Liver (tissue), 9 donors: ENCODE data around the gene KLKB1. TPM values are rescaled to one million over a fixed set of nuclear protein-coding genes. Genes with fewer than 3 reads are reported as not detected.

Experiments used
- DNase-seq: peaks from one replicate; pipeline ENCODE4 v3.0.0-alpha.2; 2017; ENCODE audit warnings: low spot score
- H3K27ac ChIP-seq, 2 donors: one replicate each; pipeline ENCODE4 v1.7.0; 2013; ENCODE audit warnings: inconsistent platforms in 2 of 2, low read length in 2 of 2, control low read depth in 1 of 2, low read depth in 1 of 2, mild to moderate bottlenecking in 1 of 2
- H3K27me3 ChIP-seq, 4 donors: one replicate each; pipeline versions ENCODE4 v1.6.1 to v1.7.0; 2013; ENCODE audit warnings: low read length in 3 of 4, inconsistent platforms in 1 of 4, mild to moderate bottlenecking in 1 of 4, moderate library complexity in 1 of 4; ENCODE audit not compliant: control insufficient read depth in 4 of 4, insufficient read depth in 4 of 4
- H3K36me3 ChIP-seq, 4 donors: one replicate each; pipeline versions ENCODE4 v1.6.1 to v1.7.0; 2013; ENCODE audit warnings: low read length in 3 of 4, mild to moderate bottlenecking in 3 of 4, low read depth in 1 of 4, moderate library complexity in 1 of 4; ENCODE audit not compliant: control insufficient read depth in 4 of 4, insufficient read depth in 3 of 4
- H3K4me1 ChIP-seq, 4 donors: one replicate each; pipeline versions ENCODE4 v1.6.1 to v1.7.0; 2013; ENCODE audit warnings: low read length in 3 of 4, mild to moderate bottlenecking in 3 of 4, moderate library complexity in 1 of 4; ENCODE audit not compliant: control insufficient read depth in 4 of 4, insufficient read depth in 4 of 4
- H3K4me3 ChIP-seq, 3 donors: one replicate each; pipeline versions ENCODE4 v1.6.1 to v1.7.0; 2013; ENCODE audit warnings: low read length in 3 of 3, control low read depth in 1 of 3, low read depth in 1 of 3, mild to moderate bottlenecking in 1 of 3
- H3K9ac ChIP-seq, 2 donors: one replicate each; pipeline ENCODE4 v1.7.0; 2013; ENCODE audit warnings: low read length in 2 of 2, mild to moderate bottlenecking in 2 of 2, moderate library complexity in 2 of 2, control low read depth in 1 of 2, low read depth in 1 of 2
- H3K9me3 ChIP-seq, 4 donors: one replicate each; pipeline versions ENCODE4 v1.6.1 to v1.7.0; 2013; ENCODE audit warnings: low read length in 3 of 4; ENCODE audit not compliant: control insufficient read depth in 4 of 4
- ATF3 ChIP-seq: IDR thresholded peaks from 2 replicates; pipeline ENCODE4 v1.6.1; 2016; ENCODE audit warnings: antibody characterized with exemption
- CTCF ChIP-seq: fragments of 150-350 bp; IDR thresholded peaks from 2 replicates; pipeline ENCODE4 v1.5.1; 2017; ENCODE audit warnings: improper control_type of control experiment, low read depth, low read length; ENCODE audit not compliant: missing input control
- EGR1 ChIP-seq, 2 donors: IDR thresholded peaks; 2 replicates each; pipeline ENCODE4 v1.6.1; 2016 to 2018; ENCODE audit warnings: antibody characterized with exemption in 2 of 2, low read depth in 2 of 2
- FOXA1 ChIP-seq: IDR thresholded peaks from 2 replicates; pipeline ENCODE4 v1.6.1; 2016; ENCODE audit warnings: antibody characterized with exemption
- FOXA2 ChIP-seq: IDR thresholded peaks from 2 replicates; pipeline ENCODE4 v1.6.1; 2016; ENCODE audit warnings: antibody characterized with exemption
- GABPA ChIP-seq, 2 donors: IDR thresholded peaks in 1 of 2; conservative IDR thresholded peaks in 1 of 2; 2 replicates each; pipeline ENCODE4 v1.6.1; 2016; ENCODE audit warnings: antibody characterized with exemption in 2 of 2, mild to moderate bottlenecking in 1 of 2, moderate library complexity in 1 of 2
- HNF4A ChIP-seq, 2 donors: conservative IDR thresholded peaks; 2 replicates each; pipeline ENCODE4 v1.6.1; 2016; ENCODE audit warnings: antibody characterized with exemption in 2 of 2, mild to moderate bottlenecking in 2 of 2
- HNF4G ChIP-seq: IDR thresholded peaks from 2 replicates; pipeline ENCODE4 v1.6.1; 2016; ENCODE audit warnings: antibody characterized with exemption
- JUND ChIP-seq, 2 donors: IDR thresholded peaks; 2 replicates each; pipeline ENCODE4 v1.6.1; 2016; ENCODE audit warnings: antibody characterized with exemption in 2 of 2
- MAX ChIP-seq: IDR thresholded peaks from 2 replicates; pipeline ENCODE4 v1.6.1; 2016; ENCODE audit warnings: antibody characterized with exemption
- NR2F2 ChIP-seq: IDR thresholded peaks from 2 replicates; pipeline ENCODE4 v1.6.1; 2016; ENCODE audit warnings: antibody characterized with exemption
- RAD21 ChIP-seq, 2 donors: IDR thresholded peaks; 2 replicates each; pipeline ENCODE4 v1.6.1; 2016; ENCODE audit warnings: antibody characterized with exemption in 2 of 2, mild to moderate bottlenecking in 2 of 2
- REST ChIP-seq: IDR thresholded peaks from 2 replicates; pipeline ENCODE4 v1.6.1; 2016; ENCODE audit warnings: antibody characterized with exemption, mild to moderate bottlenecking
- RXRA ChIP-seq, 2 donors: IDR thresholded peaks; 2 replicates each; pipeline ENCODE4 v1.6.1; 2017 to 2018; ENCODE audit warnings: antibody characterized with exemption in 2 of 2, mild to moderate bottlenecking in 1 of 2
- SP1 ChIP-seq: IDR thresholded peaks from 2 replicates; pipeline ENCODE4 v1.6.1; 2018; ENCODE audit warnings: antibody characterized with exemption, mild to moderate bottlenecking
- TAF1 ChIP-seq: conservative IDR thresholded peaks from 2 replicates; pipeline ENCODE4 v1.6.1; 2016; ENCODE audit warnings: antibody characterized with exemption, mild to moderate bottlenecking
- YY1 ChIP-seq: IDR thresholded peaks from 2 replicates; pipeline ENCODE4 v1.6.1; 2016; ENCODE audit warnings: antibody characterized with exemption, mild to moderate bottlenecking
- ZBTB33 ChIP-seq: IDR thresholded peaks from 2 replicates; pipeline ENCODE4 v1.6.1; 2016; ENCODE audit warnings: antibody characterized with exemption
- WGBS: extraction: QIAGEN DNeasy Blood & Tissue Kit; methylation state at CpG from one replicate; pipeline ENCODE4 v1.1.7; 2013; 5-methylcytosine and 5-hydroxymethylcytosine counted together
- polyA plus RNA-seq, 2 donors: library from polyadenylated mRNA; stranded (reverse) in 1 of 2; unstranded in 1 of 2; fragments of 200-250 nt in 1 of 2; fragments of >200 nt in 1 of 2; fragmentation: Nextera tagmentation in 1 of 2; extraction: Ambion mirVana in 1 of 2; gene quantifications; one replicate each; pipeline versions ENCODE4 v1.2.1 to v1.2.3, GENCODE V29; 2013 to 2015
- total RNA-seq, 2 donors: library from RNA; depleted of rRNA; stranded (reverse); fragments of >200 nt; gene quantifications; one replicate each; pipeline ENCODE4 v1.2.3, GENCODE V29; 2014
- donor health status: healthy.
- donor health status: healthy.
- donor health status: healthy.
- donor health status: healthy.
- donor health status: healthy.

The KLKB1 gene
- total and polyA plus RNA-seq, 4 donors, result 36.5 to 78.9 (median 60.2) TPM

- Histone ChIP-seq H3K9me3 (no peaks in the 10 kb centered on the region), H3K36me3 (peaks cover 0 to 15% (median under 1%) of the 10 kb centered on the region in 4 donors), H3K4me1 (peaks cover 7 to 46% (median 30%) of the 10 kb centered on the region in 4 donors), H3K27ac (peak overlapping the region; percentile 98 to 99), H3K9ac (peak overlapping the region; percentile 68 to 90), H3K4me3 (peak overlapping the region; percentile 83 to 96 (median 95)), H3K27me3 (no peaks in the 10 kb centered on the region)
- peak; percentile 47 for DNase-seq
- TF ChIP-seq FOXA2 (no peak), HNF4G (no peak), NR2F2 (peak; percentile 38), ZBTB33 (no peak), MAX (no peak), REST (no peak), RXRA (IDR thresholded peaks at IDR 0.05) (peak; percentile 26 to 42), JUND (IDR thresholded peaks at IDR 0.05) (peak in 1 of 2 donors; percentile 12), GABPA (IDR thresholded peaks at IDR 0.05 in 1 of 2, conservative IDR thresholded peaks at IDR 0.05 in 1 of 2) (no peak), YY1 (peak; percentile 61), RAD21 (IDR thresholded peaks at IDR 0.05) (peak in 1 of 2 donors; percentile 36), TAF1 (no peak), EGR1 (IDR thresholded peaks at IDR 0.05; ENCODE audit: low read depth in 2 of 2) (no peak), HNF4A (conservative IDR thresholded peaks at IDR 0.05) (peak; percentile 38 to 60), CTCF (no peak), FOXA1 (no peak), ATF3 (no peak), SP1 (peak; percentile 8)
- under 1% methylated on average over 22 of the region's 22 CpGs for WGBS
These were observed 35.2 kb upstream of the KLKB1 start for GRCh38 chr4:186192066-186192612.
